HepG2 (cell line): Measurements from ENCODE around the gene IRF2BPL. TPM values are rescaled to one million over a fixed set of nuclear protein-coding genes. Genes with fewer than 3 reads are reported as not detected.

Experiments used
- FOXO1 ChIP-seq: sonication (generic); formaldehyde crosslinking; IDR thresholded peaks from 2 replicates; pipeline ENCODE4 v1.4.0; 2020; ENCODE audit warnings: missing genetic modification reagents
- GATAD2A ChIP-seq: IDR thresholded peaks from 2 replicates; pipeline ENCODE4 v1.6.1; 2016
- HMGXB4 ChIP-seq, 2 experiments: sonication (generic) in 1 of 2; formaldehyde crosslinking in 1 of 2; IDR thresholded peaks; 2 replicates each; pipeline versions ENCODE4 v1.4.0 to v1.6.1; 2018 to 2020; ENCODE audit warnings: missing genetic modification reagents in 2 of 2, borderline replicate concordance in 1 of 2, low read depth in 1 of 2, mild to moderate bottlenecking in 1 of 2, missing biosample characterization in 1 of 2
- KMT2B ChIP-seq: IDR thresholded peaks from 2 replicates; pipeline ENCODE4 v1.6.1; 2016; ENCODE audit warnings: missing genetic modification reagents, missing compliant biosample characterization
- MAFK ChIP-seq, 2 experiments: IDR thresholded peaks in 1 of 2; conservative IDR thresholded peaks in 1 of 2; 2 replicates each; pipeline ENCODE4 v1.6.1; 2011; ENCODE audit warnings: improper control_type of control experiment in 2 of 2, low read length in 2 of 2
- MED1 ChIP-seq: sonication (generic); formaldehyde crosslinking; IDR thresholded peaks from 2 replicates; pipeline ENCODE4 v1.4.0; 2020; ENCODE audit warnings: missing genetic modification reagents
- NR1H2 ChIP-seq: sonication (generic); formaldehyde crosslinking; IDR thresholded peaks from 2 replicates; pipeline ENCODE4 v1.8.1; 2022; ENCODE audit warnings: low read depth, missing genetic modification reagents, borderline replicate concordance
- POLR2G ChIP-seq: fragments of 200-400 bp; formaldehyde crosslinking; IDR thresholded peaks from 2 replicates; pipeline ENCODE4 v1.6.1; 2018; ENCODE audit warnings: mild to moderate bottlenecking, low read depth, low read length, moderate library complexity
- RFX5 ChIP-seq: IDR thresholded peaks from 2 replicates; pipeline ENCODE4 v1.6.1; 2011; ENCODE audit warnings: low read depth, low read length, improper control_type of control experiment
- SMAD3 ChIP-seq: sonication (generic); formaldehyde crosslinking; IDR thresholded peaks from 2 replicates; pipeline ENCODE4 v1.4.0; 2020; ENCODE audit warnings: missing genetic modification reagents
- SNAPC4 ChIP-seq: sonication (generic); formaldehyde crosslinking; IDR thresholded peaks from 2 replicates; pipeline ENCODE4 v1.4.0; 2020; ENCODE audit warnings: mild to moderate bottlenecking, missing genetic modification reagents
- SRSF9 ChIP-seq: fragments of 200-400 bp; formaldehyde crosslinking; IDR thresholded peaks from 2 replicates; pipeline ENCODE4 v1.6.1; 2018; ENCODE audit warnings: borderline replicate concordance, mild to moderate bottlenecking, low read depth, low read length; ENCODE audit not compliant: insufficient read depth, poor library complexity, severe bottlenecking
- TEAD2 ChIP-seq: sonication (generic); formaldehyde crosslinking; IDR thresholded peaks from 2 replicates; pipeline ENCODE4 v1.9.0; 2021; ENCODE audit warnings: missing genetic modification reagents
- THAP11 ChIP-seq: IDR thresholded peaks from 2 replicates; pipeline ENCODE4 v1.6.1; 2016; ENCODE audit warnings: missing biosample characterization, missing genetic modification reagents
- TMF1 ChIP-seq: sonication (generic); formaldehyde crosslinking; IDR thresholded peaks from 2 replicates; pipeline ENCODE4 v1.8.1; 2022; ENCODE audit warnings: low read depth, missing genetic modification reagents
- ZNF264 ChIP-seq: sonication (generic); formaldehyde crosslinking; IDR thresholded peaks from 2 replicates; pipeline ENCODE4 v1.4.0; 2020; ENCODE audit warnings: missing genetic modification reagents
- ZNF280B ChIP-seq: sonication (generic); formaldehyde crosslinking; IDR thresholded peaks from 2 replicates; pipeline ENCODE4 v1.5.0; 2020; ENCODE audit warnings: missing genetic modification reagents, mild to moderate bottlenecking, borderline replicate concordance
- ZNF329 ChIP-seq: sonication (generic); formaldehyde crosslinking; IDR thresholded peaks from 2 replicates; pipeline ENCODE4 v1.9.0; 2021; ENCODE audit warnings: low read depth, mild to moderate bottlenecking, missing genetic modification reagents
- ZNF501 ChIP-seq: sonication (generic); formaldehyde crosslinking; IDR thresholded peaks from 2 replicates; pipeline ENCODE4 v1.5.1; 2020; ENCODE audit warnings: mild to moderate bottlenecking, moderate library complexity, missing genetic modification reagents
- ZNF746 ChIP-seq: sonication (generic); formaldehyde crosslinking; IDR thresholded peaks from 2 replicates; pipeline ENCODE4 v1.8.0; 2022; ENCODE audit warnings: mild to moderate bottlenecking, missing genetic modification reagents
- polyA plus RNA-seq, 8 experiments: library from polyadenylated mRNA; depleted of rRNA in 3 of 8; stranded (reverse) in 7 of 8; unstranded in 1 of 8; fragments of >200 nt; fragmentation: Illumina TruSeq in 4 of 8; extraction: Trizol in 4 of 8; gene quantifications; 2 replicates each; pipeline versions ENCODE4 v1.2.1 to v1.2.3, GENCODE V29; 2011 to 2016; ENCODE audit warnings: low read depth in 4 of 8, missing spikeins in 1 of 8, mixed read lengths in 1 of 8; ENCODE audit not compliant: insufficient read depth in 1 of 8
- total RNA-seq, 5 experiments: library from RNA; depleted of rRNA; stranded (reverse); fragments of >200 nt; fragmentation: Illumina TruSeq; extraction: Trizol; gene quantifications; 2 replicates each; pipeline ENCODE4 v1.2.3, GENCODE V29; 2016; ENCODE audit warnings: low read depth in 1 of 5

IRF2BPL gene
- total and polyA plus RNA-seq, 2 of the 13 experiments (the other 11 are each of a cell fraction or from before 2014, with no cell fraction given): 6.6 to 8.4 TPM

- TF ChIP-seq HMGXB4 (CRISPR knock-in tag; IDR thresholded peaks at IDR 0.05; ENCODE audit: borderline replicate concordance in 1 of 2, low read depth in 1 of 2) (0 out of 4 replicates have a peak, but pooled peaks have one; percentile 6 to 30), RFX5 (no peak), POLR2G (peak; percentile 70), FOXO1 (CRISPR knock-in tag) (peak; percentile 75), MED1 (no peak; the same call in none of the 2 replicates), SNAPC4 (no peak), ZNF501 (CRISPR knock-in tag) (no peak), MAFK (conservative IDR thresholded peaks at IDR 0.05 in 1 of 2, IDR thresholded peaks at IDR 0.05 in 1 of 2; ENCODE audit: low read length in 2 of 2) (no peak), KMT2B (peak; percentile 26; the same call in 1 of the 2 replicates), TMF1 (CRISPR knock-in tag) (no peak), NR1H2 (CRISPR knock-in tag) (no peak), ZNF746 (CRISPR knock-in tag) (peak; percentile 98), ZNF329 (CRISPR knock-in tag) (no peak), ZNF264 (CRISPR knock-in tag) (no peak), THAP11 (CRISPR knock-in tag) (peak; percentile 54; the same call in 1 of the 2 replicates), SRSF9 (no peak), ZNF280B (CRISPR knock-in tag) (peak; percentile 33; the same call in 1 of the 2 replicates), GATAD2A (CRISPR knock-in tag) (peak; percentile 80), TEAD2 (CRISPR knock-in tag) (no peak), SMAD3 (no peak)
Measured at GRCh38 chr14:77033622-77034589, 5.4 kb upstream of the IRF2BPL start (continued).
